ENCODE data around the gene CNGA3.

CNGA3 gene

DNA sequence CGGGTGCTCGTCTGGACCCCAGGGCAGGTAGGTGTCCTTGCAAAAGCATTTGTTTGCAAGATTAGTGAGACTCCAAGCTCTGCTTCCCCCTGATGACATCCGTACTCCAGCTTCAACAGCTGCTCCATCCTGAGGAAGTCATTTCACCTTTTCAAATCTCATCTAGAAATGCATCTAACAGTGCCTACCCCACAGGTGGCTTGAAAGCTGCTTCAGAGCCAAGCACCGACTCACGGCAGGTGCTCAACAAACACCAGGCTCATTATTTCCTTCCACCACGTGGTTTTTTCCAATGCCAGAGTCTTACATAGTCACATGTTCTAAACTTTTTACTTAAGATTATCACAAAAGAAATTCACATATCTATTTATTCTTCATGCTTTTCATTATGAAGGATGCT lies 31.9 kb downstream of the CNGA3 start:
- no peak for FAIRE-seq

DNA sequence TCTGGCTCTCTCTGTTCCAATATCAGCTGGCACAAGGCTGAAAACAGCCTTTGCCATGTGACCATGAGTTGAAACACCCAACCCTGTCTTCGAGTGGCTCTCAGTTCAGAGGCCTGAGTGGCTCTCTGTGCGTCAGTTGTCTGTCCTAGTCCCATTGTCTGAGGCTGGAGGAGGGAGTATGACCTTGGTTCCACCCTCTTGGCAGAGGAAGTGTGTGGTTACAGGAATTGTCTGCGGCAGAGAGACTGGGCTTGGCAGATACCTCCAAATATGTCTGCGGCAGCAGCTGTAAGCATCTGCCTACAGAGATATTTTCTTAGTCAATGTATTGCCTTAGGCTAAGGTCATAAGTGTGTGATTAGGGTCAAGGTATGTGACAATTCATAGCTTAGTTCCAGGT lies 32.6 kb downstream of the CNGA3 start:
- FAIRE-seq = no peak

DNA sequence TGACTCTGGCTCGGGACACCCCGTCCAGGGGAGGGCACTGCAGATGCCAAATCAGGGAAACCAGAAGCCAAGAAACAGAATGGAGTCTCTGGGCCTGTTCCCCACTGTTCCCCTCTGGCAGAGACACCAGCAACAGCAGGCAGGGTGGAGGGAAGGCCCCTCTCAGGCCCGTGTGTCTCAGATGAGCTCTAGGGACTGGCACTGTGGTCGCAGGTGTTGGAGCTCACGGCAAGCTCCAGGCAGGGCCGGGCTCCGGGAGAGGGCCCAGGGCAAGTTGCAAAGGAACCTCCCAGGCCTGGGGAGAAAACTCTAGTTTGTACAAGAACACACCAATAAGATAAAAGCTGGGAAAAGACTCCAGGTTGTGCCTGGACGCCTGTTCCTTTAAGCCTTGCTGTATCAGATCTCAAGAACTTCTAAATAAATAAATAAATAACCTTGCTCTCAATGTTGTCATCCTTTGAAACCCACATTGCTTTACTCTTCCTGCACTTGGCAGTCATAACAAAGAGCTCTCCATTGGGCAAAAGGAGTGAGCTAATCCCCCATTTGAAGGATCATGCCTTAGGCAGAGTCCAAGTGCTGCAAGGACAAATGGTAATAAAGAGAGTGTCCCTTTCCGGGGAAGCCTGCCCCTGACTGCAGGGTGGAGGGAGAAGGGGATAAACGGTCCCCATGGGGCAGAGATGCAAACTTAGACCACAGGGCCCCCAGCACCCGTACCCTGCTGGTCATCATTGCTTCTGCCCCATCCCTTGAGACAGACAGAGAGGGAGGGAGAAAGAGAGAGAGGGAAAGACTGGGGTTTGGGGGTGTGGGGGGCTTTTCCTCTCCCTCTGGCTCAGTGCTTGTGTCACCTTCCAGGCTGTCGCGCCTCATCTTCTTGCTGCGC lies 33.3 kb downstream of the CNGA3 start:
- no peak for FAIRE-seq

DNA sequence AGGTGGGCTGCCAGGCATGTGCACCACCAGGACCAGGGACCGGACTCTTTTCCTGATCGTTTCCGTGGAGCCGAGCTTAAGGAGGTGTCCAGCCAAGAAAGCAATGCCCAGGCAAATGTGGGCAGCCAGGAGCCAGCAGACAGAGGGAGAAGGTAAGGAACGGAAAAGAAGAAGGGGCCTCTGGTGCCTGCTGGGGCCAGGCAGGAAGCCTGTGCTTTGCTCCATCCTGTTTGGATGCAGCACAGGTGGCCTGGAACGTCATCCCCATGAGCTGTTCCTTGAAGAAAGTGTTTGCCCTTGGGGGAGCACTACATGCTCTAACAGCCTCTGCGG lies 33.9 kb downstream of the CNGA3 start:
- no peak for FAIRE-seq

DNA sequence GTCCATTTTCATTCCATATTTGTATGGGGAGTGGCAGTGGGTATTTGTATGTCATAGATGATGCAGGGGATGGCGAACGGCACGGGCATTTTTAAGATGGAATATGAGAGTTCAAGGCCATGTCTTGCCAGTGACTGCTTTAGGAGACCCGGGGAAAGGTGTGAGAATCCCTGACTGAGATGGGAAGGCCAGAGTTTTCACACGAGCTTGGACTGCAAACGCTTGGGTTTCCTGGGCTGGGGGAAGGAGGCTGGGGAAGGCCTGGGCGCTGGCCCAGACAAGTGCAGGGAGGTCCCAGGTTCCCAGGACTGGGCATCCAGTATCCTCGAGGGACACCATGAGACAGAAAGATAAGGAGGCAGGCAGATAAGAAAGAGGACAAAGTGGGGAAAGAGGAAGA lies 35.2 kb downstream of the CNGA3 start:
- FAIRE-seq = no peak

DNA sequence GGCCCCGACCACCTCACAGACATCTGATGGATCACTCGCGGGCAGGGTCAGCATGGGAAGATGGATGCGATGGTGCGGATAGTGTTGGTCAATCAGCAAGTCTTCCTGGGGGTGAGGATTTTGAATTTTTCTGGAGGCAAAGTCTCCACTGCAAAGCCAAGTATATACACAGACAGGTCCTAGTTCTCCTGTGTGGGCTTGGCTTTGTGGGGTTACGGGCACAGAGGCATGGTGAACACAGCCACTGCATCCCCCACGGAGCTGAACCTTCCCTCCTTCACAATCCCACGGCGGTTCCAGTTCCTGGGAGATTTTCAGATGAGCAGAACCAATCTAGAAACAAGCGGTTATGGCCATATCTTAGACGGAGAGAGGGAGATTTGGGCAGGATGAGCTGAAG lies 35.8 kb downstream of the CNGA3 start:
- FAIRE-seq = no peak

DNA sequence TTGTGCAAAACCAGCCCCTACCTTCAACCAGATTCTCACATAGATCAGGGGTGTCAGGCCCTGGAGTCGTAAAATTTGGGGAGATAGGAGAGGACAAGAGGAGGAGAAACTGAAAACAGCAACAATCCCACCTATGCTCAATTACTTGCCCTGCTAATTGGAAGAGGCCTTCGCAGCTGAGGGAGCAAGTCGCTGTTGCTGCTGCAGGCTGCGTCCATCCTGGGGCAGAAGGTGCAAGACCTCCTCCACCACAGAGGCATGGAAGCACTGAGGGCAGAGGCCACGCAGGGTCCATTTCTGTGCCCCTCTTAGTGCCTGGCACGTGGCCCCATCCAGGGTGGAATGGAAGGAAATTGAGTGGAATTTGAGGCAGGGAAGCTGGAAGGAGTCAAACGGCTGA lies 36.5 kb downstream of the CNGA3 start:
- FAIRE-seq = no peak

DNA sequence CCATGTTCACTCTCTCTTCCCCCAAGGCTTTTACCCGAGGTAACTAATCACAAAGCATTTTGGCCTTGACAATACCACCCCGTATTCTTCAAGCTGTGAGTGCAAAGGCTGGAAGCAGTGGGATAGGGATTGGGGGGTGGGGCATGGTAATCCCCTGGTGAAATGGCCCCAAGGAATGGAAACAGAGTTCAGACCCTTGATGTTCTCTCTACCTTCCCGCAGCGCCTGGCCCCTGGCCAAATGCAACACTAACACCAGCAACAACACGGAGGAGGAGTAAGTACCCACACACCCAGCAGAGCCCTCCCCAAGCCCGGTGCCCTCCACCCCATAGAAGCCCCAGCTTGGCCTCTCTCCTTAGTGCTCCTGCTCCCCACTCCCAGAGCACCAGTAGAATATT lies 36.9 kb downstream of the CNGA3 start:
- FAIRE-seq = no peak

DNA sequence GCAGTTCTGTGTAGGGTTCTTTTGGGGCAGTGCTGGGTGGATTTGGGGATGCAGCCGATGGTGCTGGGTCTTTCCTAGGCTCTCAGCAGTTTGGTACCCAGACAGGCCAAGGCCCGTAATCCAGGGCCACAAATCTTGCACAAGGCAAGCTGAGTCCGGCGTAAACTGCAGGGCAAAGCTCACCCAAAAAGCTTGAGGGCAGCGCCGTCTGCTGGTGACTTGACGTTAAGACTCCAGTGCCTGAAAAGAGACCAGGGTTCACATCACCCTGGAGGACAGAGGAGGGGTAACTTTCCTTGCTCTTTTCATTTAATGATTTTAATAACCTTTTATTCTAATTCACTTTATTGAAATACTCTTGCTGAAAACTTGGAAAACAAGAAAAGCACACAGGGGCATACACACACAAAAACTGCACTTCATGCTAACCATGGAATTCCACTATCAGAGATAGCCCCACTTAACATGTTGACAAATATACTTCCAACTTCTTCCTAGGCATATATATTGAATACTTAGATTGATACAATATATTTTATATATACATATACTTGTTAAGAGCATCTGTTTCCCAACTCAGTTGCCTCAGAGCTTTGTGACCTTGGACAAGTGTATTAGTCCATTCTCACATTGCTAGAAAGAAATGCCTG lies 38.9 kb downstream of the CNGA3 start:
- FAIRE-seq = peak; percentile 82

DNA sequence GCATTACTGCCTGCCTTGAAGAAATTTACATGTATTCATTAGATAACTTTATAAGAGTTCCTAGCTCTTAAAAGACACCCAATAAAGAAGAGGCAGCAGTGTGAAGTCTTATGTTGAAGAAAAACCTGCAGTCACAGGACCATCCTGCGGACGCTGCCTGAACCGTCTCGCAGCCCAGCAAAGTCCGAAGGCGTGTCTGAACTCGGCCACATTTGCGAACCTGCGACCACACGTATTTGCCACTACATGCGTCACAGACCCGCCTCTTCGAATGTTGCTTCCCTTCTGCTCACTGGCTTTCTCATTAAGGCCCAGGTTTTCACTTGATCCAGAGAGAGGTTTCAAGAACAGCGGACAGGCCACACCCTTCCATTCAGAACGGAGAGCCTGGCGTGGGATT lies 41.2 kb downstream of the CNGA3 start:
- no peak for FAIRE-seq

DNA sequence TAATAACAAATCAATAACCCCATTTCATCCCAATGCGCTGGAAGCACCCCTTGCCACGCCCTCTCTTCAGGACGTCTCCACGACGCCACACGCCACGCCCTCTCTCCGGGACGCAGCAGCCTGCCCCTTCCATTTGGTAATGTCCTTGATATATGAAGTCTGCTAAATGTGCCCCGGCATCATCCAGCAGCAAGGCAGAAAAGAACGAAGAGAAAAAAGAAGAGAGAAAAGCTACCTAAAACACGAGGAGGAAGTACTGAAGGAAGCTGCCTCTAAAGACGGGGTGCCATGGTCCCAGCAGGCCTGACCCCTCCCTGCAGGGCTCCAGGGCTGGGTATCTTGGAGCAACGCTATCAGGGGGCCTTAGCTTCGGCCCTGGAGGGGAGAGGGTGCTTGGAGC lies 41.8 kb downstream of the CNGA3 start:
- FAIRE-seq = no peak

DNA sequence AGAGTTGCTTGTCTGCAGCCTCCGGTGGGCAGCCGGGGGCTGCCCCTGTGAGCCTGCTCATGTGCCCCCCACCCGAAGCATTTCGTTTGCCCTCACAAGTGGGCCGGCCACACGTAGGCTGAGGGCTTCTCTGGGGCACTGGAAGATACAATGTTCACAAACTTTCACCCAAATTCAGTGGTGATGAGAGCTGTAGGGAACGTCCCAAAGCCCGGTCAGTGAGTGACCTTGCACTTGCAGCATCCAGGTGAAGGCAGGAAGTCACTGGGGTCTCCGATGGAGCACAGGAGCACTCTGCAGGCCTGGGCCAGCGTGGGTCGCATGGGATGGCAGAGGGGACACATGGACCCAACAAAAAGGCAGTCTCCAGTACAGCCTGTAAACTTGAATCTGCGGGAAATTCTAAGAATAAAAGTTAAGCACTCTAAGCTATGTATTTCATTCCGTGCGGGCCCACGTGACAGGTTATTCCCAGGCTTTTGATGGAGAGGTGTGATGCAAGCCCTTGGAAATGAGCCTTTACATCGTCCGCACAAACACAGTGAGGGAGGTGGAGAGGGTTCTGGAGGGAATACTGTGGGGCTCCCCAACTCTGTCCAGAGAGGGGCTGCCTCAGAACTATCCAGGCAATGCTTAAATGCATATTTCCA lies 42.5 kb downstream of the CNGA3 start:
- no peak for FAIRE-seq

DNA sequence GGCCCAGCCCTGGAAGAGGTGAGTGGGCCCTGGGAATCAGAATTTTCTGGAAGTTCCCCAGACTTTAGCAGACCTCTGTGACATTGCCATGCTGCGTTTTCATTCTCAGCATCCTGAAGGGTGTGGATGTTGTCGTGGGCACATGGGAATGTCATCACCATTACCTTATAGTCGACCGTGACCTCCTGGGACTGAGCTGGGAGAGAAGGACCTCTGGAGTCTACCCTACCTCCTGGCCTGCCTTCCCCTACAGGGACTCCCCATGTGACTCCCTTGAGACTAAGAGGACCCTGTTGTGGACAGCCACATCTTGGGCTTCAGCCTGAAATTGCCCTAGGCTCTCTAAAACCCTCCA lies 43.0 kb downstream of the CNGA3 start:
- no peak for FAIRE-seq

DNA sequence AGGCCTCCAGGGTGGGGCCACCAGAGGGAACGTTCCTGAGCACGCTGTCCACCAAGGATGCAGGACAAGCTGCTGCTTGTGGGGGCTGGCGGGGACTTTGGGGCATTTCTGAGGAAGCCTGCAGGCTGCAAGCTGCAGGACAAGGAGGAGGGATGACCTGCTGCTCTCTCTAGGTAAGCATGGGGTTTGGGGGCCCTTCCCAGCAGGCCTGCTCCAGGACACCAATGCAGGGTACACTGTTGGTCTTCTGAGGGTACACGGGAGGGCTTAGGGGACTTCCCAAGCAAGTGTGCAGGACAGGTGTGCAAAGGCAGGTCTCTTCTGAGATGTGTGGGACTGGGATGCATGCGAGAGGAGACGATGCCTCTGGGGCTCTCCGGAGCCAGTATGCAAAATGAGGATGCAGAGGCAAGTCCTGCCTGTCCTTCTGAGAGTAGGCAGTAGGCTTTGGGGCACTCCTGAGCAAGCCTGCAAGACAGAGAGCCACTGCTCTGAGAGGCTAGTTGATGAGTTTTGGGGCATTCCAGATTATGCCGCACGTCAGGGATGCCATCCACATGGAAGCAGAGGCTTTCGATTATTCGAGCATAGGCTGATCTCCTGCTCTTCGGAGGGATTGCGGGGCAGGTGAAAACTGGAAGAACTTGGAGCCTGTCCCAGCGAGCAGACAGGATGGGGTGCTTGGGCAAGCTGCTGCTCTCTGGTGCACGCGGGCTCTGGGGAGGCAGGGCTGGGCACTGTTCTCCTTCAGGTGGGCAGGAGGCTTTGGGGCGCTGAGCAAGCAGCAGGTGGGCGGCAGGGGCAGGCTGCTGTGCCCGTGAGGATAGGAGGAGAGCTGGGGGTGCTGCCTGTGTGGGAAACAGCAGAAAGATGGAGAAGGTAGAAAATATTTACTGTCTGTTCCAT lies 44.6 kb downstream of the CNGA3 start:
- FAIRE-seq = no peak

DNA sequence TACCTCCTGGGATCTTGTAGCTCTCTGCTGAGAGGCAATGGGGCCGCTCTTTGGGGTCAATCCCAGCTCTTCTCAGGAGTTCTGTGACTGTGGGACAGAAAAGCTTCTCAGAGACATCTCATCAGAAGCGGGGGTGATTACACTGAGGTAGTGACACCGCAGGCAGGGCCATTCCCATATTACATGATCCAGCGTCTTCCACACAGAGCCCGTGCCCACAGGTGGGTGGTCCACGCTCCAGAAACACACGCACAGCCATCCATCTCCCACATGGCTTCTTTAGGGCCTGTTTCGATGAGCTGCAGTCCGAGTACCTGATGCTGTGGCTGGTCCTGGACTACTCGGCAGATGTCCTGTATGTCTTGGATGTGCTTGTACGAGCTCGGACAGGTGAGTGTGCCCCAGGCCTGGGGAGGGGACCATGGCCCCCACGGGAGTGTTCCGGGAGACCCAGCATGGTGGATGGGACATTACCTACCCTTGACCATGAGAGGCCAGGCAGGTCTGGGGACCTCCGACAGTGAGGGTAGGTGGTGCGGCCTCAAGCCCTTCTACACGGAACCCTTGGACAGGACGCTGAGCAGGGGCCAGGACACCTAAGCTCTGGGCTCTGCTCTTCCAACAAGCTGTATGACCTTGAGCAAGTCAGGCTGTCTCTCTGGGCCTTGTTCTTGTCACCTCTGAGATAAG lies 45.5 kb downstream of the CNGA3 start:
- FAIRE-seq = no peak

DNA sequence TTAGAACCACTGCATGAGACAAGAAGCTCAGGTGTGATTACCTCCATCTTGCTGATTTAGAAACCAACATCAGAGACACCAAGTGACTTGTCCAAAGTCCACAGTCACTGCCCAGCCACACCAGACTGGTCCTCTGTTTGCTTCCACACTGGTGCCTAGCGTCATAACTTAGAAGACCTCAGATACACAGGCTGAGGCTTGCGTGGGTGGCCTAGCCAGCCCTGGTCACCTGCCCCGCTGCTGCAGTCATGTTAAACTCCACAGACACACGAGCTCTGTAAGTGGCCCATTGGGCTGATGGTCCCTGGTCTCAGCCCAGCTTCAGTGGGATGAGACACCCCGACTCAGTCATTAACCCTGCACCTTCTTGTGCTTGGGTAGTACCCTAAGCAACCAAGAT lies 47.1 kb downstream of the CNGA3 start:
- FAIRE-seq = no peak

DNA sequence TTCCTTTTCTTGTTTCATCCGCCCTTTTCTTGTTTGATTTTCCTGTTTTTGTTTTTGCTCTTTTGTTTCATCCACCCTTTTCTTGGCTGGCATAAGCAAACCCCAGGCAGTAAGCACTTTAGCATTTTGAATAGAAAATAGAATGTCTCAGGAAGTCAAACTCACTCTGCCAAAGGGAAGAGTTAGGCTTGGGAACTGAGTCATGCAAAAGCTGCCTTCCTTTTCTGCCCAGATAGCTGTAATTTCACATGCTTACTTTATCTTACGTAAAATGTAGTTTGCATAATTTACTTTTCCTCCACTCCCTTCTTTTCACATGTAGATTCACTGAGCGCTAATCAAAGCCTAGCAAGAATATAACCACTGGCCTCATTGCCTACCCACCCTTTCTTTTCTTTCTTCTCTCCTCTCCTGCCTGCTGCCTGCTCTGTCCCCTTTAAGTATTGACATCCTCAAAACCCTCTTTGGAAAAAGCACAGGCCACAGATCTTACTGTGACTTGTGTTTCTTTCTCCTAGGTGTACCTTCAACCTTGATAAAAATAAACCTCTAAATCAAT lies 48.4 kb downstream of the CNGA3 start:
- FAIRE-seq = no peak

DNA sequence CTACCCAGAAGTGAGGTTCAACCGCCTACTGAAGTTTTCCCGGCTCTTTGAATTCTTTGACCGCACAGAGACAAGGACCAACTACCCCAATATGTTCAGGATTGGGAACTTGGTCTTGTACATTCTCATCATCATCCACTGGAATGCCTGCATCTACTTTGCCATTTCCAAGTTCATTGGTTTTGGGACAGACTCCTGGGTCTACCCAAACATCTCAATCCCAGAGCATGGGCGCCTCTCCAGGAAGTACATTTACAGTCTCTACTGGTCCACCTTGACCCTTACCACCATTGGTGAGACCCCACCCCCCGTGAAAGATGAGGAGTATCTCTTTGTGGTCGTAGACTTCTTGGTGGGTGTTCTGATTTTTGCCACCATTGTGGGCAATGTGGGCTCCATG lies 49.7 kb downstream of the CNGA3 start:
- no peak for FAIRE-seq

DNA sequence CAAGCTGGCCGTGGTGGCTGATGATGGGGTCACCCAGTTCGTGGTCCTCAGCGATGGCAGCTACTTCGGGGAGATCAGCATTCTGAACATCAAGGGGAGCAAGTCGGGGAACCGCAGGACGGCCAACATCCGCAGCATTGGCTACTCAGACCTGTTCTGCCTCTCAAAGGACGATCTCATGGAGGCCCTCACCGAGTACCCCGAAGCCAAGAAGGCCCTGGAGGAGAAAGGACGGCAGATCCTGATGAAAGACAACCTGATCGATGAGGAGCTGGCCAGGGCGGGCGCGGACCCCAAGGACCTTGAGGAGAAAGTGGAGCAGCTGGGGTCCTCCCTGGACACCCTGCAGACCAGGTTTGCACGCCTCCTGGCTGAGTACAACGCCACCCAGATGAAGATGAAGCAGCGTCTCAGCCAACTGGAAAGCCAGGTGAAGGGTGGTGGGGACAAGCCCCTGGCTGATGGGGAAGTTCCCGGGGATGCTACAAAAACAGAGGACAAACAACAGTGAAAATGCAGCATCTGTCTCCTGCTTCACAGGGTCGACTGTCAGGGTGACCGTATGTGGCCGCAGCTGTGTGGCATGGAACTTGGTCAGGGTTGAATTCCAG lies 50.6 kb downstream of the CNGA3 start:
- no peak for FAIRE-seq

DNA sequence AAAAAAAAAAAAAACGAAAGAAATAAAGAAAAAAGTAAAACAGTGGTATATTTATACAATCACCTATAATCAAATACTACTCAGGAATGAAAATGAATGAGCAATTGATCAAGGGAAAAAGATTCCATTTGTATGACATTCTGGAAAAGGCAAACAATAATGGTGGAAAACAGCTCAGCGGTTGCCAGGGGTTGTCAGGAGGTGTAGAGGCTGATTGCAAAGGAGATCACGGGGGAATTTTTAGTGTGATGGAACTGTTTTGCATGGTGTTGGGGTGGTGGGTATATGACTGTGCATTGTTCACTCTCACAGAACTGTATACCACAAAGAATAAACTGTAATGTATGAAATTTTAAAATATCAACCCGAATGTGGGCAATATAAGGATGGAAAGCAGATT lies 52.9 kb downstream of the CNGA3 start:
- FAIRE-seq = no peak

DNA sequence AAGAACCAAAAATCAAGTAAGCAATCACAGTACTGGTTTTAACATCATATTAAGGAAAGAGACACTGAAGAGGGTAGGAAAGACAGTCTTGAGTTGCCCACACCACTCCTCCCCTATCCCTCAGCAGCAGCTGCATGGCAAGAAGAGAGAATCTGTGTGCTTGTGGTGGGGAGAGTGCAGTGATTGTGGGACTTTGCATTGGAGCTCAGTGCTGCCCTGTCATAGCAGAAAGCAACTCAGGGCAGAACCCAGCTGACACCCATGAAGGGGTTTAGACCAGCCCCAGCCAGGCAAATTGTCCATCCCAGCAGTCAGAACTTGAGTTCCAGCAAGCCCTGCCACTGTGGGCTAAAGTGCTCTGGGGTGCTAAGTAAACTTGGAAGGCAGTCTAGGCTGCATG lies 57.6 kb downstream of the CNGA3 start:
- FAIRE-seq = no peak
